GM12873 (cell line): ENCODE data around the gene WNT3A.

Source experiments
- CTCF ChIP-seq: IDR thresholded peaks from 2 replicates; pipeline ENCODE4 v1.5.1; 2012; ENCODE audit warnings: low read depth, mild to moderate bottlenecking, moderate library complexity, low read length, control low read depth; ENCODE audit not compliant: insufficient read depth; ENCODE audit errors: missing control alignments

Gene WNT3A

GRCh38 chr1:228093050-228093906, 86.5 kb downstream of the WNT3A start:
- TF ChIP-seq CTCF, result no peak

GRCh38 chr1:228094432-228095016, 87.7 kb downstream of the WNT3A start:
- TF ChIP-seq CTCF, result no peak

- no peak for TF ChIP-seq CTCF
These were observed 88.4 kb downstream of the WNT3A start for GRCh38 chr1:228095161-228095560.

GRCh38 chr1:228095938-228096337, 89.1 kb downstream of the WNT3A start:
- no peak for TF ChIP-seq CTCF

- TF ChIP-seq CTCF, result no peak
These were observed 89.9 kb downstream of the WNT3A start for GRCh38 chr1:228096416-228097332.

- no peak for TF ChIP-seq CTCF
These were observed 90.7 kb downstream of the WNT3A start for GRCh38 chr1:228097333-228098081.
